B cell (primary cell): ENCODE measurements around the gene ZNF385D.

Source experiments
- CTCF ChIP-seq: fragments of 200-600 bp; IDR thresholded peaks from one replicate; pipeline ENCODE4 v1.8.0; 2022; ENCODE audit warnings: antibody characterized with exemption, mild to moderate bottlenecking
- EZH2 ChIP-seq: IDR thresholded peaks from 2 replicates; pipeline ENCODE4 v1.6.1; 2012; ENCODE audit warnings: borderline replicate concordance, low read depth, mild to moderate bottlenecking, moderate library complexity, low read length; ENCODE audit not compliant: insufficient read depth, poor library complexity, severe bottlenecking

GRCh38 chr3:21649519-21649918 is 101.5 kb downstream of the ZNF385D start:
- TF ChIP-seq CTCF: no peak
- no peak for TF ChIP-seq EZH2
